ENCODE data around the gene NSUN6. TPM values are rescaled to one million over a fixed set of nuclear protein-coding genes. Genes with fewer than 3 reads are reported as not detected.

Gene NSUN6
- total RNA-seq, 1 donor: 12.3 TPM

- TF ChIP-seq CTCF (IDR thresholded peaks at IDR 0.05; ENCODE audit: insufficient read depth, low read length): no peak
- no peak overlapping the region for H3K4me3 ChIP-seq (ENCODE audit: low read depth, low read length)
- DNase-seq (ENCODE audit: low read depth): no peak
Measured at GRCh38 chr10:18557960-18558359, 93.4 kb downstream of the NSUN6 start.

GRCh38 chr10:18556522-18557147, 94.8 kb downstream of the NSUN6 start:
- no peak for TF ChIP-seq CTCF (IDR thresholded peaks at IDR 0.05; ENCODE audit: insufficient read depth, low read length)
- no peak for DNase-seq (ENCODE audit: low read depth)
- no peak overlapping the region for H3K4me3 ChIP-seq (ENCODE audit: low read depth, low read length)

GRCh38 chr10:18554479-18554878, 96.9 kb downstream of the NSUN6 start:
- no peak overlapping the region for H3K4me3 ChIP-seq (ENCODE audit: low read depth, low read length)
- no peak for DNase-seq (ENCODE audit: low read depth)
- no peak for TF ChIP-seq CTCF (IDR thresholded peaks at IDR 0.05; ENCODE audit: insufficient read depth, low read length)

GRCh38 chr10:18551473-18551872, 99.9 kb downstream of the NSUN6 start:
- no peak for DNase-seq (ENCODE audit: low read depth)
- H3K4me3 ChIP-seq (ENCODE audit: low read depth, low read length): no peak overlapping the region
- no peak for TF ChIP-seq CTCF (IDR thresholded peaks at IDR 0.05; ENCODE audit: insufficient read depth, low read length)

GRCh38 chr10:18549105-18549504, 102.3 kb downstream of the NSUN6 start:
- TF ChIP-seq CTCF (IDR thresholded peaks at IDR 0.05; ENCODE audit: insufficient read depth, low read length): no peak
- no peak for DNase-seq (ENCODE audit: low read depth)
- no peak overlapping the region for H3K4me3 ChIP-seq (ENCODE audit: low read depth, low read length)

GRCh38 chr10:18545621-18546305, 105.6 kb downstream of the NSUN6 start:
- peak; percentile 11 for DNase-seq (ENCODE audit: low read depth)
- no peak for TF ChIP-seq CTCF (IDR thresholded peaks at IDR 0.05; ENCODE audit: insufficient read depth, low read length)
- no peak overlapping the region for H3K4me3 ChIP-seq (ENCODE audit: low read depth, low read length)

Measured in fibroblast of the aortic adventitia (primary cell).